Measurements from ENCODE around the gene SIGLEC12. TPM values are rescaled to one million over a fixed set of nuclear protein-coding genes. Genes with fewer than 3 reads are reported as not detected.

The SIGLEC12 gene
- 1 to 10 TPM in 1 of 2 donors, under 1 TPM in 1; 0.28 to 3.5 TPM for total RNA-seq
- 1 to 10 TPM in 1 of 2 donors, under 1 TPM in 1; 0.12 to 5.1 TPM for polyA plus RNA-seq
- long read RNA-seq, donor 1 = 0 reads
- long read RNA-seq, donor 2 = 0 reads
- long read RNA-seq, donor 3 = 0 reads
- long read RNA-seq, donor 4 = 0 reads
- long read RNA-seq, donor 5 = 0 reads

DNA sequence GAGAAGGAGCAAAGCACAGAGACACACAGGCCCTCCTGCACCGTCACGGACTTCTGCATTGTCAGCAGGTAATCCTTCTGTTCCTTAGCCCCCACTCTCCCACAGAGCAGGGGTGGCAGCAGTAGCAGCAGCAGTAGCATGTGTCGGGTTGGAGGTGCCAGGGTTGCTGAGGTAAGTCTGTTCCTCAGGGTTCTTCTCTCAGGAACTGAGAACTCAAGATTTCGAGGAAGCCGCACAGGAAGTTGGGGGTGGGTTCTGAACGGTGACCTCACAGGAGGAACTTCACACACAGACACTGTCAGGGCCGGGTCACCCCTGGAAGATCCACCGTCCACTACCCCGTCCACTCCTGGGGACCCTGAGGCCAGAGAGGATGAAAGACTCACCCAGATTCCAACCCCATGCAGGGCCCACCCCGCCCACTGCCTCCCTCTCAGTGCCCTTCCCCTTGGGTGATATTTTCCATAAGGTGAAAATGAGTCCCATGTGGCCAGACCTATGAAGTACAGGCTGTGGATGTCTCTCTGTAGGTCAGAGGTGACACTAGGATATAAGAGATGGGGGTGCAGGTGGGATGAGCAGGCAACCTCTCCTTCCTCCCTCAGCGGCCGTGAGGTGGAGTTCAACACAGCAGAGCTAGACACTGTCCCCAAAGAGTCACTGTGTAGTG is at the start of gene SIGLEC12:
Gene SIGLEC12 (minus strand): TSS at position 207 of the 670 bp plus-strand sequence. CDS start 67 bp downstream, at position 140.
- H3K27me3 ChIP-seq (ENCODE audit: control insufficient read depth in 3 of 3, insufficient read depth in 3 of 3, low read length in 2 of 3) = no peaks in the 10 kb centered on the region
- no peaks in the 10 kb centered on the region for H3K4me1 ChIP-seq (ENCODE audit: control insufficient read depth in 5 of 5, insufficient read depth in 5 of 5, low read length in 5 of 5)
- DNase-seq (peak in 1 of 3 donors; percentile 4), ATAC-seq (ENCODE audit: insufficient read depth, low FRiP score) (peak; percentile 20)
- no peaks in the 10 kb centered on the region for H3K36me3 ChIP-seq (ENCODE audit: control insufficient read depth in 4 of 4, insufficient read depth in 4 of 4, low read length in 4 of 4)
- H3K9me3 ChIP-seq (ENCODE audit: control insufficient read depth in 4 of 4, insufficient read depth in 3 of 4, low read length in 3 of 4) = peaks cover 0 to 7% (median 0%) of the 10 kb centered on the region in 4 donors
- no peak within 1 kb of the TSS for H3K9ac ChIP-seq (ENCODE audit: insufficient read depth in 1 of 2, low read length in 2 of 2)
- no peak for TF ChIP-seq CTCF (IDR thresholded peaks at IDR 0.05; ENCODE audit: control extremely low read depth, extremely low read depth)
- no peak within 1 kb of the TSS for H3K27ac ChIP-seq (ENCODE audit: low read depth in 1 of 2, low read length in 1 of 2)
- no peak within 1 kb of the TSS for H3K4me3 ChIP-seq
- WGBS, 2 donors = 37 to 48% methylated on average over 12 of the region's 12 CpGs

GRCh38 chr19:51550848-51551672 is 49.5 kb upstream of the SIGLEC12 start:
- no peaks in the 10 kb centered on the region for H3K36me3 ChIP-seq (ENCODE audit: control insufficient read depth in 4 of 4, insufficient read depth in 4 of 4, low read length in 4 of 4)
- H3K4me1 ChIP-seq (ENCODE audit: control insufficient read depth in 5 of 5, insufficient read depth in 5 of 5, low read length in 5 of 5) = no peaks in the 10 kb centered on the region
- no peak overlapping the region for H3K9ac ChIP-seq (ENCODE audit: insufficient read depth in 1 of 2, low read length in 2 of 2)
- WGBS, 2 donors = 75 to 80% methylated on average over 20 of the region's 20 CpGs
- ATAC-seq (ENCODE audit: insufficient read depth, low FRiP score) (no peak), DNase-seq (no peak)
- peaks cover 0 to 4% (median 0%) of the 10 kb centered on the region in 4 donors for H3K9me3 ChIP-seq (ENCODE audit: control insufficient read depth in 4 of 4, insufficient read depth in 3 of 4, low read length in 3 of 4)
- H3K27me3 ChIP-seq (ENCODE audit: control insufficient read depth in 3 of 3, insufficient read depth in 3 of 3, low read length in 2 of 3) = no peaks in the 10 kb centered on the region
- H3K4me3 ChIP-seq = no peak overlapping the region
- no peak overlapping the region for H3K27ac ChIP-seq (ENCODE audit: low read depth in 1 of 2, low read length in 1 of 2)
- no peak for TF ChIP-seq CTCF (IDR thresholded peaks at IDR 0.05; ENCODE audit: control extremely low read depth, extremely low read depth)

DNA sequence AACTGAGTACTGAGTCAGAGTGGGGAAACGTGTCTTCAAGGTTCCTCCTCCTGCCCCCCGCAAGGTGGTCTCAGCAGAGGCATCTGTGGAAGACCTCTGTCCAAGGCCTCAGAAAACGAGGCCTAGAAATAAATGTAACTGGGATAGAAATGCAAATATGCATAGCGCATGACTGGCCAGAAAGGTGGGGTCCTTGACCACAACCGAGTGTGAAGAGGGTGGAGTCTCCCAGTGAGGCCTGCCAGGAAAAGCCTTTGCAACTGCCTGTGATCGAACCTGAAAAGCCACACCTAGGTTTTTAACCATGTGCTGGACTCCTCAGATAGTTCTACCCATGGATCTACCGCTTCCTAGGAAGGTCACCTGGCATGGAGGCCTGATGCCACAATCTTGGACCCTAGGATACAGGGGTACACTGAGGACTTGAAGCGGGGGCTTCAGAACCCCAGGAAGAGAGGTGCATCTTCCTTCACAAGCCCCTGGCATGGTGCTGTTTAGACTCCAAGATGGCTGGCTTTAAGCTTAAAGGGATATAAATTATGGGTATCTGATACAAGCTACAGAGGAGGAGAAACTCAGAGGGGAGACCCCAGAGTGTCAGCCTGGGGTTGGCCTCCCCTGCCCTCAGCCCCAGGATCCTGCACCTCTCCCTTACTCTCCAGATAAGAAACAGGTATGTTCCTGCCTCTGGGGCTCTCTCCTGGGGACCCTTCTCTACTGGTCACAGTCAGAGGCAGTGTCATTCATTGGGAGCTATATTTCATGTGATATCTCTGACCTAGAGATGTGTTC is 48.1 kb upstream of the SIGLEC12 start:
- Histone ChIP-seq H3K36me3 (ENCODE audit: control insufficient read depth in 4 of 4, insufficient read depth in 4 of 4, low read length in 4 of 4) (no peaks in the 10 kb centered on the region), H3K27me3 (ENCODE audit: control insufficient read depth in 3 of 3, insufficient read depth in 3 of 3, low read length in 2 of 3) (no peaks in the 10 kb centered on the region), H3K4me1 (ENCODE audit: control insufficient read depth in 5 of 5, insufficient read depth in 5 of 5, low read length in 5 of 5) (no peaks in the 10 kb centered on the region), H3K4me3 (no peak overlapping the region), H3K27ac (ENCODE audit: low read depth in 1 of 2, low read length in 1 of 2) (no peak overlapping the region), H3K9ac (ENCODE audit: insufficient read depth in 1 of 2, low read length in 2 of 2) (no peak overlapping the region), H3K9me3 (ENCODE audit: control insufficient read depth in 4 of 4, insufficient read depth in 3 of 4, low read length in 3 of 4) (peaks cover 0 to 4% (median 0%) of the 10 kb centered on the region in 4 donors)
- WGBS, 2 donors = 61 to 75% methylated on average over 8 of the region's 8 CpGs
- TF ChIP-seq CTCF (IDR thresholded peaks at IDR 0.05; ENCODE audit: control extremely low read depth, extremely low read depth) = no peak
- DNase-seq (no peak), ATAC-seq (ENCODE audit: insufficient read depth, low FRiP score) (no peak)

Measured in lung (tissue), 16 donors.